Smooth muscle cell (in vitro differentiated cells): ENCODE measurements around the gene XYLT2. TPM values are rescaled to one million over a fixed set of nuclear protein-coding genes. Genes with fewer than 3 reads are reported as not detected.
"Not testable (repeated sequence)": the region's sequence is repeated elsewhere in the genome, so short reads cannot be mapped to it uniquely, and the experiment has no call there.

ENCODE experiments used
- DNase-seq: peaks from one replicate; lab custom pipeline; 2025; ENCODE audit not compliant: unreplicated experiment; lab: John Stamatoyannopoulos, UW
- H2AFZ ChIP-seq: fragments of 200-600 bp; sonication (generic); 2 replicates; pipeline ENCODE4 v1.6.0; 2016; ENCODE audit warnings: antibody characterized with exemption, low read depth, mild to moderate bottlenecking
- H3F3A ChIP-seq: fragments of 200-600 bp; sonication (generic); 2 replicates; pipeline ENCODE4 v1.6.0; 2017; ENCODE audit warnings: antibody characterized with exemption, low read depth
- H3K27ac ChIP-seq: fragments of 200-600 bp; sonication (generic); 2 replicates; pipeline ENCODE4 v1.5.1; 2016; ENCODE audit warnings: low read depth, mild to moderate bottlenecking
- H3K27me3 ChIP-seq: fragments of 200-600 bp; sonication (generic); 2 replicates; pipeline ENCODE4 v1.6.1; 2016; ENCODE audit warnings: low read depth, mild to moderate bottlenecking
- H3K36me3 ChIP-seq: fragments of 200-600 bp; sonication (generic); 2 replicates; pipeline ENCODE4 v1.5.1; 2016; ENCODE audit warnings: low read depth
- H3K4me1 ChIP-seq: fragments of 200-600 bp; sonication (generic); 2 replicates; pipeline ENCODE4 v1.5.1; 2016; ENCODE audit warnings: low read depth
- H3K4me2 ChIP-seq: fragments of 200-600 bp; sonication (generic); 2 replicates; pipeline ENCODE4 v1.6.0; 2016; ENCODE audit warnings: mild to moderate bottlenecking
- H3K4me3 ChIP-seq: fragments of 200-600 bp; sonication (generic); 2 replicates; pipeline ENCODE4 v1.5.1; 2016; ENCODE audit warnings: mild to moderate bottlenecking
- H3K79me2 ChIP-seq: fragments of 200-600 bp; sonication (generic); 2 replicates; pipeline ENCODE4 v1.6.0; 2016; ENCODE audit warnings: low read depth, mild to moderate bottlenecking
- H3K9ac ChIP-seq: fragments of 200-600 bp; sonication (generic); 2 replicates; pipeline ENCODE4 v1.6.0; 2016; ENCODE audit warnings: low read depth
- H3K9me3 ChIP-seq: fragments of 200-600 bp; sonication (generic); replicated peaks from 2 replicates; pipeline ENCODE4 v1.5.1; 2016; ENCODE audit warnings: low read depth
- H4K20me1 ChIP-seq: fragments of 200-600 bp; sonication (generic); 2 replicates; pipeline ENCODE4 v1.6.0; 2016; ENCODE audit warnings: low read depth
- CTCF ChIP-seq: fragments of 200-600 bp; sonication (generic); IDR thresholded peaks from 2 replicates; pipeline ENCODE4 v1.5.1; 2017; ENCODE audit warnings: borderline replicate concordance, mild to moderate bottlenecking, antibody characterized with exemption; ENCODE audit not compliant: insufficient read depth, poor library complexity, severe bottlenecking
- WGBS: methylation state at CpG from one replicate; pipeline ENCODE4 v1.1.7; 2016; ENCODE audit warnings: low lambda C conversion rate; 5-methylcytosine and 5-hydroxymethylcytosine counted together
- polyA plus RNA-seq: library from polyadenylated mRNA; unstranded; fragments of >200 nt; fragmentation: Nextera tagmentation; extraction: Ambion mirVana; gene quantifications from 2 replicates; pipeline ENCODE4 v1.2.1, GENCODE V29; 2016
- total RNA-seq: library from RNA; depleted of rRNA; stranded (reverse); fragments of >200 nt; gene quantifications from 2 replicates; pipeline ENCODE4 v1.2.3, GENCODE V29; 2014

The XYLT2 gene
- total and polyA plus RNA-seq, 2 experiments from 2014 or later: 32.3 to 34.3 TPM

GRCh38 chr17:50299776-50300175 is 46.1 kb upstream of the XYLT2 start:
- no peaks in the 10 kb centered on the region for H3K79me2 ChIP-seq
- H4K20me1 ChIP-seq: no peaks in the 10 kb centered on the region
- H3K36me3 ChIP-seq: no peaks in the 10 kb centered on the region
- no peaks in the 10 kb centered on the region for H3K27me3 ChIP-seq
- no peaks in the 10 kb centered on the region for H3K9me3 ChIP-seq
- 94% methylated on average over 3 of the region's 3 CpGs for WGBS
- no peak overlapping the region for H3K27ac ChIP-seq
- TF ChIP-seq CTCF: no peak
- no peak for DNase-seq
- no peak overlapping the region for H2AFZ ChIP-seq
- no peak overlapping the region for H3K4me3 ChIP-seq
- peaks cover 2% of the 10 kb centered on the region for H3K4me1 ChIP-seq
- no peak overlapping the region for H3K9ac ChIP-seq
- no peaks in the 10 kb centered on the region for H3F3A ChIP-seq
- H3K4me2 ChIP-seq: no peak overlapping the region

- DNase-seq, H3K4me1 ChIP-seq, H3K27ac ChIP-seq, H3K4me2 ChIP-seq, H3K27me3 ChIP-seq, H3K36me3 ChIP-seq, H3K9ac ChIP-seq, H3K79me2 ChIP-seq, H3K4me3 ChIP-seq, H3K9me3 ChIP-seq, H2AFZ ChIP-seq, H3F3A ChIP-seq, H4K20me1 ChIP-seq: not testable (repeated sequence)
- 80% methylated on average over 1 of the region's 1 CpG for WGBS
These were observed 45.1 kb upstream of the XYLT2 start for GRCh38 chr17:50300824-50301223.

GRCh38 chr17:50301891-50302584 is 43.9 kb upstream of the XYLT2 start:
- WGBS: 93% methylated on average over 9 of the region's 9 CpGs
- Histone ChIP-seq H2AFZ (no peak overlapping the region), H3F3A (no peaks in the 10 kb centered on the region), H4K20me1 (no peaks in the 10 kb centered on the region), H3K9me3 (no peaks in the 10 kb centered on the region), H3K4me2 (no peak overlapping the region), H3K9ac (no peak overlapping the region), H3K4me3 (no peak overlapping the region), H3K27me3 (no peaks in the 10 kb centered on the region), H3K36me3 (no peaks in the 10 kb centered on the region), H3K27ac (no peak overlapping the region), H3K4me1 (peaks cover 9% of the 10 kb centered on the region), H3K79me2 (no peaks in the 10 kb centered on the region)
- DNase-seq: no peak
- TF ChIP-seq CTCF: no peak

GRCh38 chr17:50303051-50303450 is 42.9 kb upstream of the XYLT2 start:
- DNase-seq: no peak
- Histone ChIP-seq H3F3A (no peaks in the 10 kb centered on the region), H3K4me1 (peaks cover 9% of the 10 kb centered on the region), H3K27me3 (no peaks in the 10 kb centered on the region), H2AFZ (no peak overlapping the region), H3K27ac (no peak overlapping the region), H3K36me3 (no peaks in the 10 kb centered on the region), H3K9ac (no peak overlapping the region), H3K4me3 (no peak overlapping the region), H3K79me2 (no peaks in the 10 kb centered on the region), H4K20me1 (no peaks in the 10 kb centered on the region), H3K9me3 (no peaks in the 10 kb centered on the region), H3K4me2 (no peak overlapping the region)
- 96% methylated on average over 11 of the region's 11 CpGs for WGBS
- TF ChIP-seq CTCF: no peak
